A549 (cell line): Measurements from ENCODE around the gene HSPG2. TPM values are rescaled to one million over a fixed set of nuclear protein-coding genes. Genes with fewer than 3 reads are reported as not detected.
"Not testable (repeated sequence)": the region's sequence is repeated elsewhere in the genome, so short reads cannot be mapped to it uniquely, and the experiment has no call there.

Experiments
- ATAC-seq, 2 experiments: fragments of 200-7000 bp in 1 of 2; fragments of >200 bp in 1 of 2; cut with Nextera tagmentation in 1 of 2; cut with Tn5 transposase in 1 of 2; 3 replicates each; pipeline versions ENCODE4 v1.8.0 to v1.9.1; 2018 to 2020; ENCODE audit warnings: mild to moderate bottlenecking in 1 of 2, moderate library complexity in 1 of 2
- CTCF ChIA-PET: fragments of 300-600 bp; sonication (Branson Sonifier 250); formaldehyde crosslinking; extraction: SDS; loops from one replicate; lab custom pipeline; 2021; ENCODE audit warnings: antibody characterized with exemption, inconsistent platforms; lab: Yijun Ruan, JAX
- POLR2A ChIA-PET: fragments of 350-600 bp; formaldehyde crosslinking; extraction: SDS; loops from one replicate; lab custom pipeline; 2021; ENCODE audit warnings: antibody characterized with exemption, inconsistent platforms; lab: Yijun Ruan, JAX
- DNase-seq, 2 experiments: peaks; one replicate each; pipeline versions ENCODE4 v3.0.0 to v3.0.0-alpha.2; 2011 to 2016; ENCODE audit warnings: low read depth in 1 of 2, low spot score in 1 of 2
- FAIRE-seq: peaks from 2 replicates; lab custom pipeline; 2011; peaks lifted over from hg19 to GRCh38; lab: Jason Lieb, UNC
- H3K27ac ChIP-seq, 2 experiments: fragments of >200 bp; sonication (Bioruptor Twin); formaldehyde crosslinking; 3 replicates each; pipeline ENCODE4 v1.5.1; 2016 to 2017
- H3K4me1 ChIP-seq: fragments of >200 bp; sonication (Bioruptor Twin); formaldehyde crosslinking; 3 replicates; pipeline ENCODE4 v1.6.1; 2016
- H3K4me2 ChIP-seq: fragments of >200 bp; sonication (Bioruptor Twin); formaldehyde crosslinking; 3 replicates; pipeline ENCODE4 v1.6.1; 2016
- H3K4me3 ChIP-seq: fragments of >200 bp; sonication (Bioruptor Twin); formaldehyde crosslinking; 3 replicates; pipeline ENCODE4 v1.5.1; 2016
- H3K9me3 ChIP-seq: fragments of >200 bp; sonication (Bioruptor Twin); formaldehyde crosslinking; 3 replicates; pipeline ENCODE4 v1.6.1; 2016
- CHD2 ChIP-seq: fragments of 150-350 bp; IDR thresholded peaks from 2 replicates; pipeline ENCODE4 v1.6.1; 2014; ENCODE audit warnings: low read length; ENCODE audit not compliant: partially characterized antibody
- EHF ChIP-seq: fragments of 250-450 bp; sonication (Bioruptor Pico); IDR thresholded peaks from 2 replicates; pipeline ENCODE4 v1.5.0; 2020; ENCODE audit warnings: mild to moderate bottlenecking
- EP300 ChIP-seq, 2 experiments: fragments of >200 bp; sonication (Bioruptor Twin); formaldehyde crosslinking; IDR thresholded peaks; 2 replicates in 1 of 2; 3 replicates in 1 of 2; pipeline ENCODE4 v1.6.1; 2016 to 2017
- ESRRA ChIP-seq: fragments of 150-350 bp; IDR thresholded peaks from 2 replicates; pipeline ENCODE4 v1.6.1; 2014; ENCODE audit warnings: mild to moderate bottlenecking, low read length, borderline replicate concordance
- GATA3 ChIP-seq: IDR thresholded peaks from 2 replicates; pipeline ENCODE4 v1.6.1; 2012; ENCODE audit warnings: borderline replicate concordance
- HOXB13 ChIP-seq: fragments of 250-450 bp; sonication (Bioruptor Pico); IDR thresholded peaks from 2 replicates; pipeline ENCODE4 v1.5.0; 2020; ENCODE audit warnings: low read depth, mild to moderate bottlenecking, moderate library complexity
- HOXB5 ChIP-seq: fragments of 250-450 bp; sonication (Bioruptor Pico); IDR thresholded peaks from 2 replicates; pipeline ENCODE4 v1.5.0; 2020; ENCODE audit warnings: mild to moderate bottlenecking, moderate library complexity
- JUN ChIP-seq, 2 experiments: fragments of >200 bp; sonication (Bioruptor Twin); formaldehyde crosslinking; IDR thresholded peaks; 2 replicates in 1 of 2; 3 replicates in 1 of 2; pipeline ENCODE4 v1.6.1; 2016 to 2017
- KDM5A ChIP-seq: fragments of 200-600 bp; sonication (generic); IDR thresholded peaks from 2 replicates; pipeline ENCODE4 v1.6.1; 2016; ENCODE audit warnings: antibody characterized with exemption, mild to moderate bottlenecking
- MAFK ChIP-seq: fragments of 450-650 bp; IDR thresholded peaks from 2 replicates; pipeline ENCODE4 v1.6.1; 2014; ENCODE audit not compliant: partially characterized antibody
- NFE2L2 ChIP-seq: fragments of 150-350 bp; conservative IDR thresholded peaks from 2 replicates; pipeline ENCODE4 v1.6.1; 2014; ENCODE audit warnings: low read length
- NPAS2 ChIP-seq: fragments of 250-450 bp; sonication (Bioruptor Pico); IDR thresholded peaks from 2 replicates; pipeline ENCODE4 v1.8.0; 2022; ENCODE audit warnings: mild to moderate bottlenecking, moderate library complexity, borderline replicate concordance
- POLR2AphosphoS2 ChIP-seq: conservative IDR thresholded peaks from 2 replicates; pipeline ENCODE4 v1.6.1; 2012; ENCODE audit warnings: low read length, improper control_type of control experiment, inconsistent platforms
- RCOR1 ChIP-seq: fragments of 150-350 bp; IDR thresholded peaks from 2 replicates; pipeline ENCODE4 v1.6.1; 2014; ENCODE audit warnings: antibody characterized with exemption, low read length, low read depth
- SMC3 ChIP-seq: fragments of >200 bp; sonication (Bioruptor Twin); formaldehyde crosslinking; IDR thresholded peaks from 3 replicates; pipeline ENCODE4 v1.6.1; 2018; ENCODE audit warnings: inconsistent platforms
- ZC3H11A ChIP-seq: fragments of 450-650 bp; IDR thresholded peaks from 2 replicates; pipeline ENCODE4 v1.6.1; 2014; ENCODE audit warnings: antibody characterized with exemption, mild to moderate bottlenecking
- ZSCAN20 ChIP-seq: fragments of 250-450 bp; sonication (Bioruptor Pico); IDR thresholded peaks from 2 replicates; pipeline ENCODE4 v1.8.0; 2022; ENCODE audit warnings: mild to moderate bottlenecking, moderate library complexity
- WGBS: methylation state at CpG from one replicate; pipeline ENCODE4 v1.1.6; 2017; ENCODE audit errors: missing lambda C conversion rate; 5-methylcytosine and 5-hydroxymethylcytosine counted together
- polyA plus RNA-seq, 4 experiments: library from polyadenylated mRNA; depleted of rRNA in 3 of 4; stranded (reverse); fragments of >200 nt; fragmentation: RNase III in 1 of 4; extraction: RNeasy Plus Mini Kit Qiagen cat#74134 plus additional on column Dnase treatment in 1 of 4; gene quantifications; 2 replicates in 3 of 4; 3 replicates in 1 of 4; pipeline ENCODE4 v1.2.3, GENCODE V29; 2011 to 2017
- TF ChIP-seq, protein P1 (sequence below): fragments of 450-650 bp; IDR thresholded peaks from 2 replicates; pipeline ENCODE4 v1.6.1; 2014; ENCODE audit warnings: antibody characterized with exemption
- TF ChIP-seq, protein P2 (sequence below): fragments of 200-600 bp; sonication (generic); IDR thresholded peaks from 2 replicates; pipeline ENCODE4 v1.6.1; 2016; ENCODE audit warnings: antibody characterized with exemption, mild to moderate bottlenecking, moderate library complexity

The HSPG2 gene
- polyA plus RNA-seq, 2 of the 4 experiments (the other 2 are of a cell fraction) = 7.0 to 42.7 TPM

DNA sequence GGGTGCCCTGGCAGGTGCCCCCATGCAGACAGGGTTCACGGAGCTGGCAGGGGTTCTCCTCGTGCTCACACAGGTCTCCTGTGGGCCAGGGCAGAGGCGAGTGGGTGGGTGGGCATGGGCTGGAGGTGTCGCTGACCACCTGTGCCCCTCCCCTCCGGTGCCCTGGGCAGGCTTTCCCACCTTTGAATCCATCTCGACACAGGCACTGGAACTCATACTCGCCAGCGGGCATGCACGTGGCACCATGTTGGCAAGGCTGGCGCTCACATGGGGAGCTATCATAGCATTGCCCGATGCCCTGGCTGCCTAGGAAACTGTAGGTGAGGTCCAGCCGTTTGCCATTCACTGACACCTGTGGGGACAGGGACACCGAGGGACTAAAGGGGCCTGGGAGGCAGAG lies 109.0 kb downstream of the HSPG2 start:
- POLR2A ChIA-PET = no interaction called here
- TF ChIP-seq JUN (IDR thresholded peaks at IDR 0.05) (no peak), GATA3 (no peak), EHF (CRISPR knock-in tag) (no peak), KDM5A (no peak), MAFK (no peak), ZSCAN20 (CRISPR knock-in tag) (no peak), NFE2L2 (no peak), HOXB5 (no peak)
- TF ChIP-seq, protein P1, sequence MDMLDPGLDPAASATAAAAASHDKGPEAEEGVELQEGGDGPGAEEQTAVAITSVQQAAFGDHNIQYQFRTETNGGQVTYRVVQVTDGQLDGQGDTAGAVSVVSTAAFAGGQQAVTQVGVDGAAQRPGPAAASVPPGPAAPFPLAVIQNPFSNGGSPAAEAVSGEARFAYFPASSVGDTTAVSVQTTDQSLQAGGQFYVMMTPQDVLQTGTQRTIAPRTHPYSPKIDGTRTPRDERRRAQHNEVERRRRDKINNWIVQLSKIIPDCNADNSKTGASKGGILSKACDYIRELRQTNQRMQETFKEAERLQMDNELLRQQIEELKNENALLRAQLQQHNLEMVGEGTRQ = no peak
- Histone ChIP-seq H3K4me2 (no peak overlapping the region), H3K27ac (no peak overlapping the region), H3K4me3 (no peak overlapping the region), H3K9me3 (no peaks in the 10 kb centered on the region), H3K4me1 (no peaks in the 10 kb centered on the region)
- no peak for DNase-seq
- no peak for FAIRE-seq
- WGBS = 93% methylated on average over 9 of the region's 13 CpGs
- CTCF ChIA-PET = interaction anchor here (0.6 kb wide), 1 partner anchor 257 kb away, joined by 3 read pairs; no protein-coding TSS in a partner anchor
- no peak for ATAC-seq

DNA sequence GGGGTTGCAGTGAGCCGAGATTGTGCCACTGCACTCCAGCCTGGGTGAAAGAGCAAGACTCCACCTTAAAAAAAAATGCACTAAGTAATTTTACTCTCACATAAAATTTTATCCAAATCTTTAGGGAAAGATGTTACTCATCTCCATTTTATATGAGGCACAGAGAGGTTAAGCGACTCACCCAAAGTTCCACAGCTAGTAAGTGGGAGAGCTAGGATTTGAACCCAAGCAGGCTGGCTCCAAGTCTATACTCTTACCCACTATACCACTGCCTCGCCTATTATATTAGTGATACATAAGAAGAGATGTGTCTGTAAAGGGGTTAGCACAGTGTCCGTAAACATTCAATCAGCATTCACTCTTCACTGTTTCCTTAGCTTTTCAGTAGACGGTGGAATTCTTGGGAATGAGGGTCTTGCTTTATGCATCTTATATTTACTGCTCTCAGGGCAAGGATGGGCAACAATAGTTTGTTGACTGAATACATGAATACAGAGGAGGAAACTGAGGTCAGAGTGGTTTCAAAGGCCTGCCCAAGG lies 109.9 kb downstream of the HSPG2 start:
- no peak for TF ChIP-seq HOXB13
- TF ChIP-seq POLR2AphosphoS2 = no peak
- no peak for DNase-seq
- no peaks in the 10 kb centered on the region for H3K9me3 ChIP-seq
- ChIA-PET CTCF (interaction anchor here (0.6 to 0.7 kb wide), 3 partner anchors 14 to 27 kb away, joined by 3 to 7 read pairs (median 4); partner anchors contain the start of gene LDLRAD2), POLR2A (no interaction called here)
- H3K4me1 ChIP-seq = no peaks in the 10 kb centered on the region
- ATAC-seq = no peak
- no peak overlapping the region for H3K4me2 ChIP-seq
- no peak overlapping the region for H3K4me3 ChIP-seq
- H3K27ac ChIP-seq = no peak overlapping the region
- FAIRE-seq = no peak
- 94% methylated on average over 5 of the region's 5 CpGs for WGBS

DNA sequence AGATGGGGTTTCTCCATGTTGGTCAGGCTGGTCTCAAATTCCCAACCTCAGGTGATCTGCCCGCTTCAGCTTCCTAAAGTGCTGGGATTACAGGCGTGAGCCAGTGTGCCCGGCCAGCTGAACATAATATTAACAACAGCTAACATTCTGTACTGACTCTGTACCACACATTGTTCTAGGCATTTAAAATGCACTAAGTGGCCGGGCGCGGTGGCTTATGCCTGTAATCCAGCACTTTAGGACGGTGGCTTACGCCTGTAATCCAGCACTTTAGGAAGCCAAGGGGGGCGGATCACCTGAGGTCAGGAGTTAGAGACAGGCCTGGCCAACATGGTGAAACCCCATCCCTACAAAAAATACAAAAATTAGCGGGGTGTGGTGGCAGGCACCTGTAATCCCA lies 110.4 kb downstream of the HSPG2 start:
- WGBS = 97% methylated on average over 10 of the region's 10 CpGs
- CTCF ChIA-PET = interaction anchor here (0.7 kb wide), 1 partner anchor 15 kb away, joined by 3 read pairs; the partner anchor contains the start of gene LDLRAD2
- H3K27ac ChIP-seq, H3K4me1 ChIP-seq, DNase-seq, ATAC-seq, POLR2A ChIA-PET, H3K4me3 ChIP-seq, FAIRE-seq, H3K9me3 ChIP-seq, H3K4me2 ChIP-seq: not testable (repeated sequence)

DNA sequence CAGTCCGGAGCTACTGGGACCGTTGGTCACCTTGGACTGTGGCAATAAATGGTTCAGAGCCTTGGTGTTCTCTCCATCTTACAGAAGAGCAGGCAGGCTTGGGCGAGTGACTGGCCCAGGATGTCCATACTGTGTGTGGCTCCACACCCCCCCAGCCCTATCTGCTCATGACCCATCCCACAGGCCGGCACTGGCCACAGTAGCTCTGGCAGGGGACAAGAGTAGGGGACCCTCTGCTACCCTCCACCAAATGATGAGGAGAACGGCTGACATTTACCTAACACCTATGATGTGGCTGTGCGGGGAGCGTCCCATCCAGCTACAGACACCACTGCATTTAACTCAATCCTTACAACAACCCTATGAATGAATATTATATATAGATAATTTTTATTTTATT lies 111.7 kb downstream of the HSPG2 start:
- Histone ChIP-seq H3K4me3 (no peak overlapping the region), H3K4me1 (no peaks in the 10 kb centered on the region), H3K27ac (no peak overlapping the region), H3K9me3 (no peaks in the 10 kb centered on the region), H3K4me2 (no peak overlapping the region)
- POLR2A ChIA-PET = no interaction called here
- ATAC-seq = no peak
- CTCF ChIA-PET = no interaction called here
- FAIRE-seq = no peak
- DNase-seq = no peak
- 96% methylated on average over 7 of the region's 7 CpGs for WGBS
- no peak for TF ChIP-seq KDM5A
- TF ChIP-seq SMC3 = no peak
- no peak for TF ChIP-seq NFE2L2
- TF ChIP-seq EP300 (IDR thresholded peaks at IDR 0.05) = no peak
- TF ChIP-seq NPAS2 (CRISPR knock-in tag) = no peak
- TF ChIP-seq ESRRA = no peak
- TF ChIP-seq, protein P2, sequence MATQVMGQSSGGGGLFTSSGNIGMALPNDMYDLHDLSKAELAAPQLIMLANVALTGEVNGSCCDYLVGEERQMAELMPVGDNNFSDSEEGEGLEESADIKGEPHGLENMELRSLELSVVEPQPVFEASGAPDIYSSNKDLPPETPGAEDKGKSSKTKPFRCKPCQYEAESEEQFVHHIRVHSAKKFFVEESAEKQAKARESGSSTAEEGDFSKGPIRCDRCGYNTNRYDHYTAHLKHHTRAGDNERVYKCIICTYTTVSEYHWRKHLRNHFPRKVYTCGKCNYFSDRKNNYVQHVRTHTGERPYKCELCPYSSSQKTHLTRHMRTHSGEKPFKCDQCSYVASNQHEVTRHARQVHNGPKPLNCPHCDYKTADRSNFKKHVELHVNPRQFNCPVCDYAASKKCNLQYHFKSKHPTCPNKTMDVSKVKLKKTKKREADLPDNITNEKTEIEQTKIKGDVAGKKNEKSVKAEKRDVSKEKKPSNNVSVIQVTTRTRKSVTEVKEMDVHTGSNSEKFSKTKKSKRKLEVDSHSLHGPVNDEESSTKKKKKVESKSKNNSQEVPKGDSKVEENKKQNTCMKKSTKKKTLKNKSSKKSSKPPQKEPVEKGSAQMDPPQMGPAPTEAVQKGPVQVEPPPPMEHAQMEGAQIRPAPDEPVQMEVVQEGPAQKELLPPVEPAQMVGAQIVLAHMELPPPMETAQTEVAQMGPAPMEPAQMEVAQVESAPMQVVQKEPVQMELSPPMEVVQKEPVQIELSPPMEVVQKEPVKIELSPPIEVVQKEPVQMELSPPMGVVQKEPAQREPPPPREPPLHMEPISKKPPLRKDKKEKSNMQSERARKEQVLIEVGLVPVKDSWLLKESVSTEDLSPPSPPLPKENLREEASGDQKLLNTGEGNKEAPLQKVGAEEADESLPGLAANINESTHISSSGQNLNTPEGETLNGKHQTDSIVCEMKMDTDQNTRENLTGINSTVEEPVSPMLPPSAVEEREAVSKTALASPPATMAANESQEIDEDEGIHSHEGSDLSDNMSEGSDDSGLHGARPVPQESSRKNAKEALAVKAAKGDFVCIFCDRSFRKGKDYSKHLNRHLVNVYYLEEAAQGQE = no peak
- TF ChIP-seq ZC3H11A = no peak
- no peak for TF ChIP-seq CHD2
- no peak for TF ChIP-seq RCOR1
